HG03108 (cell line): Measurements from ENCODE around the gene MAPT.
A peak's percentile ranks its signal among the peaks of the same experiment; 100 is the strongest.

Experiments
- ATAC-seq: cut with Tn5 transposase; IDR thresholded peaks from one replicate; pipeline ENCODE4 v1.9.1; 2021; ENCODE audit warnings: moderate library complexity; ENCODE audit not compliant: unreplicated experiment

Gene MAPT

GRCh38 chr17:45894022-45894784 lies at the start of gene MAPT:
TSS of gene MAPT (plus strand) at chr17:45894554. CDS start at chr17:45962338, 67,784 bp downstream.
- peak; percentile 83 for ATAC-seq

DNA sequence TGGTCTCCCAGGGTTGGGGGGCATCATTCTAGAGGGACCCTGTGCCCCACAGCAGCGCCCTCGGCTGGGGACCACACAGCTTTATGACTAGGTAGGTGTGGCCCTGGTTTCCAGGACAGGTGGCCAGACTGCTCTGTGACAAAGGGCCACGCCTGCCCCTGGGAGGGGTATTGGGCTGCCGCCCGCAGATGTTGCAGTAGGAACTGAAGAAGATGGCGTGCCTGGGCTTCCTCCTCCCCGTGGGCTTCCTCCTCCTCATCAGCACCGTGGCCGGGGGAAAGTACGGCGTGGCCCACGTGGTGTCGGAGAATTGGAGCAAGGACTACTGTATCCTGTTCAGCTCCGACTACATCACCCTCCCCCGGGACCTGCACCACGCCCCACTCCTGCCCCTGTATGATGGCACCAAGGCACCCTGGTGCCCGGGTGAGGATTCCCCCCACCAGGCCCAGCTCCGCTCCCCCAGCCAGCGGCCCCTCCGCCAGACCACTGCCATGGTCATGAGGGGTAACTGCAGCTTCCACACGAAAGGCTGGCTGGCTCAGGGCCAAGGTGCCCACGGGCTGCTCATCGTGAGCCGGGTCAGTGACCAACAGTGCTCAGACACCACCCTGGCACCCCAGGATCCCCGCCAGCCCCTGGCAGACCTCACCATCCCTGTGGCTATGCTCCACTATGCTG lies 49.5 kb upstream of the MAPT start, which contains the start of gene SPPL2C:
SPPL2C (plus strand) TSS at position 187 of the 681 bp plus-strand sequence; CDS start at position 213, 26 bp downstream.
- ATAC-seq, result no peak

DNA sequence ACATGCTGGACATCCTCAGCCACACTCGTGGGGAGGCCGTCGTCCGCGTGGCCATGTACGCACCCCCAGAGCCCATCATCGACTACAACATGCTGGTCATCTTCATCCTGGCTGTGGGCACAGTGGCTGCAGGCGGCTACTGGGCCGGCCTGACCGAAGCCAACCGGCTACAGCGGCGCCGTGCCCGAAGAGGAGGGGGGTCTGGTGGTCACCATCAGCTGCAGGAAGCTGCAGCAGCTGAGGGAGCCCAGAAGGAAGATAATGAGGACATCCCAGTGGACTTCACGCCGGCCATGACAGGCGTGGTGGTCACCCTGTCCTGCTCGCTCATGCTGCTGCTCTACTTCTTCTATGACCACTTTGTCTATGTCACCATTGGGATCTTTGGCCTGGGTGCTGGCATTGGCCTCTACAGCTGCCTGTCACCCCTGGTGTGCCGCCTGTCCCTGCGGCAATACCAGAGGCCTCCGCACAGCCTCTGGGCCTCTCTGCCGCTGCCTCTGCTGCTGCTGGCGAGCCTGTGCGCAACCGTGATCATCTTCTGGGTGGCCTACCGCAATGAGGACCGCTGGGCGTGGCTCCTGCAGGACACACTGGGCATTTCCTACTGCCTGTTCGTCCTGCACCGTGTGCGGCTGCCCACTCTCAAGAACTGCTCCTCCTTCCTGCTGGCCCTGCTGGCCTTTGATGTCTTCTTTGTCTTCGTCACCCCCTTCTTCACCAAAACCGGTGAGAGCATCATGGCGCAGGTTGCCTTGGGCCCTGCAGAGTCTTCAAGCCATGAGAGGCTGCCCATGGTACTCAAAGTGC lies 48.8 kb upstream of the MAPT start:
- no peak for ATAC-seq

DNA sequence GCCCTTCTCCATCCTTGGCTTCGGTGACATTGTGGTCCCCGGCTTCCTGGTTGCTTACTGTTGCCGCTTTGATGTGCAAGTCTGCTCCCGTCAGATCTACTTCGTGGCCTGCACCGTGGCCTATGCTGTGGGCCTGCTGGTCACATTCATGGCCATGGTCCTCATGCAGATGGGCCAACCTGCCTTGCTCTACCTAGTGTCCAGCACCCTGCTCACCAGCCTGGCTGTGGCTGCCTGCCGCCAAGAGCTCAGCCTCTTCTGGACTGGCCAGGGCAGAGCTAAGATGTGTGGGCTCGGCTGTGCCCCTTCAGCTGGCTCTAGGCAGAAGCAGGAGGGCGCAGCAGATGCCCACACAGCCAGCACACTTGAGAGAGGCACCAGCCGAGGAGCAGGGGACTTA lies 48.1 kb upstream of the MAPT start:
- no peak for ATAC-seq

DNA sequence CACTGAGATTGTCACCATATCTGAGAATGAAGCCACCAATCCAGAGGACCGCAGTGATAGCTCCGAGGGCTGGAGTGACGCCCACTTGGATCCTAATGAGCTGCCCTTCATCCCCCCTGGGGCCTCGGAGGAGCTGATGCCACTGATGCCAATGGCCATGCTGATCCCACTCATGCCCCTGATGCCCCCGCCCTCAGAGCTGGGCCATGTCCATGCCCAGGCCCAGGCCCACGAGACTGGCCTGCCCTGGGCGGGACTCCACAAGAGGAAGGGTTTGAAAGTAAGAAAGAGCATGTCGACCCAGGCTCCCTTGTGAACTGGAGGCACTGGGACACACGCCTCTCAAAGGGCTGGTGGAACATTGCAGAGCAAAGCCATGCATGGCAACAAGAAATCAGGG lies 47.7 kb upstream of the MAPT start:
- ATAC-seq, result no peak

- no peak for ATAC-seq
These were observed 47.3 kb upstream of the MAPT start for GRCh38 chr17:45847101-45847500.

- ATAC-seq, result no peak
These were observed 46.6 kb upstream of the MAPT start for GRCh38 chr17:45847747-45848146.

- no peak for ATAC-seq
These were observed 45.9 kb upstream of the MAPT start for GRCh38 chr17:45848405-45848804.

GRCh38 chr17:45848868-45849535 lies 45.4 kb upstream of the MAPT start:
- ATAC-seq, result no peak

DNA sequence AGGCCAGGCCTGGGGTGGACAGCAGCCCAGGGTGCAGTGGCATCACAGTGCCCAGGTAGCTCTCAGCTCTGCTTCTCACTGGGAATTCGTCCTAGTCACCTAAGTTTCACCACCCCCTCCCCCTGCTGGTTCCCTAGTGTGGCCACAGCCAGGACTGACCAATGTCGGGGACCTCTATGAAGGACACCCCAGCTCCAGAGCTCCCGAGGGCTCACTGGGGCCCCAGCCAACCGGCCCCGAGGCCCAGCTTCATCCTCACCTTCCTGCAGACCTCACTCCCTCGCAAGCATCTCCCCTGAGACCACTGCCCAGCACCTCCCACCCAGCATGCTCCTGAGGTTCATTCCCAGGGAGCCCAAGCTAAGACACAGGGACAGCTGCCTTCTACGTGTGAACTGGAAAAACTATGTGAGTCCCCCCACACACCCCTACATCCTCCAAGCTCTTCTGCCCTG lies 44.8 kb upstream of the MAPT start:
- ATAC-seq, result no peak

DNA sequence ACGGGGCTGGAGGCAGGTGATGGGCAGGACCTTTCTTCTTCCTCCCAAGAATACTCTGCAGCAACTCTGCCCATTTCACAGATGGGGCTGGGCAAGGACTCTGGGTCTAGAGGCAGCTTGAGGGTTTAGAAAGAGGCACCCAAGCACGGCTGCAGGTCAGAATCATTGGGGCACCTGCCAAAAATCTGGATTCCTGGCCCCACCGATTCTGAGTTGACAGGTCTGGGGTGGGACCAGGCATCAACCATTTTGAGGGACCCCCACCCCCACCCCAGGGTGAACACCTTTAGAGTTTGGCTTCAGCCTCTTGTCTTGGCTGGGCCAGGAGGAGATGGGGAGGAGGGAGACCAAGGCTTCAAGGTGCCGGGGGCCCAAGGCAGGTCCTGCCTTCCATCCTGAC lies 44.3 kb upstream of the MAPT start:
- ATAC-seq, result no peak

DNA sequence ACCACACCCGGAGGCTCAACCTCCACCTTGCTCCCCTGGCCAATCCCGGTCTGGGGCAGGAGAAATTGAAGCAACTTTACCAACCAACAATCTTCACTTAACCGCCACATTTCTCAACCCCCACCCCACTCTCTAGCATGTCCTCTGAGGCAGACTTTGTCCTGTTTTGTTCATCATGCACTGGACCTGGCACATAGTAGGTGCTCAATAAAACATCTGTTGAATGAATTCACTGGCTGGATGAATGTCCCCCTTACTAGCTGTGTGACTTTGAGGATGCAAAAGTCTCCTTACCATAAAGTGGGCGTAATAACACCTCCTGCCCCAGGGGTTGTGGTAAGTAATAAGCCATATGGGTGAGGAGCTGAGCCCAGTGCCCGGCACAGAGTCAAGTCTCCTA lies 43.9 kb upstream of the MAPT start:
- no peak for ATAC-seq

- ATAC-seq, result no peak
These were observed 43.3 kb upstream of the MAPT start for GRCh38 chr17:45851022-45851421.

DNA sequence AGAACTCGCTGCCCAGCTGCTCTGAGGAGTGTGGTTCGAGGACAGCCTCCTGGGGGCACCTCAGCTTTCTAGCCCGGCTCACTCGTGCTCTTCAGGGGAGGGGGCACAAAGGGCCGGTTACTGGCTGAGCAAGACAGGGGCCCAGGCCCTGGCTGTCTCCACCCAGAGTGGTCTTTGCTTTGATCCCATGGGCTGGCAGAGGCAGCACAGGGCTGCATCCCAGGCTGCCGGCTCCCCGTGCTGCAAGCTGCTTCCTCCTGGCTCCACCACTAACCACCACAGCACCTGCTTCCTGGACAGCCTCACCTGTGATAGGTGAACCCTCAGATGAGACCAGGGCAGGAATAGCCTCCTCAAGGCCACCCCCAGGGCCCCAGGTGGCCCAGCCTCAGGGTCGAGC lies 42.9 kb upstream of the MAPT start:
- no peak for ATAC-seq

DNA sequence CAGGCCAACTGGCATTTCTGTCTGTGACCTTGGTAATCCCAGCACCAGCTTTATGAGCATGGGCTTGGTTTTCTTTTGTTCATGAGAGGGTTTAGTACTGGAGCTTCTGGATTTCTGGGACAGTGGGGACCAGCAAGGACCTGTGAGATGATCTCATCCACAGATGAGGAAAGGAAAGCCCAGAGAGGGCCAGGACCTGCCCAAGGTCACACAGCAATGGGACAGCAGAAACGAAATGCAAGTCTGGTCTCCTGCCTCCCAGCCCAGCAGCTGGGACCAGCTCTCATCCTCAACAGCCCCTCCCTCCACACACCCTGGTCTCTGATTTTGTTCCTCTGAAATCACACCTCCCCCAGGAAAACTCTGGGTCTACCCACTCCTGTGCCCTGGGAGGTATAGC lies 42.5 kb upstream of the MAPT start:
- ATAC-seq, result no peak

DNA sequence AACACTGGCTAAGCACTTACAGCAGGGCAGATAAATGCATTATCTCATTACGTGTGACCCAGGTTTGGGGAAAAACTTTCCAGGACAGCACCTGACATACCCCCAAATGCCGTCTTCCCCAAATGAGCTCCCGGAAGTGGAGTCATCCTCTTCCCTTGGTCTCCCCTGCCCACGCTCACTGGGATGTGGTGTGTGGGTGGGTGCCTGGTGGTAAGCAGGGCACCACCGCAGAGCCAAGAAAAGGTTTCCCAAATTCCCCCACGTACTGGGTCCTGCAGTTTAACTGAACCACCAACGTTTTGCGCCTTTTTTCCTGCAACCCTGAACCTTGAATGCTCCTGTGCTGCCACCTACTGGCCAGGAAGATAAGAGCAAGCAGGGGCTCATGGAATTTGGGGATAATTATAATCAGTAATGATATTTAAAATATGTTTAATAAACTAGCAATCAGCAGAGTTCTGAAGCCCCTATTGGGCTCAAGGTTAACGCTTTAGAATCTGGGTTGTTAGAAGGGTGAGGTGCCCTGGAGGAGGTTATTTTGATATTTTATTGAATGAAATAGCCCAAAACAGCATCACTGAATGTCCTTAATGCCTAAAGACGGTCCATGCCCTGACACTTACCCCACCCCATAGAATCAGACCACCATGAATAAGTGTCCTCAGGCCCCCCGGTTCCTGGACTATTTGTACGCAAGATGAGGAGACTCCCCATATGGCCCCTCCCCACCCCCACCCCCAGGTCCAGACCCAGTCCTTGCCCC lies 41.6 kb upstream of the MAPT start:
- ATAC-seq, result no peak

- no peak for ATAC-seq
These were observed 40.1 kb upstream of the MAPT start for GRCh38 chr17:45854209-45854608.

DNA sequence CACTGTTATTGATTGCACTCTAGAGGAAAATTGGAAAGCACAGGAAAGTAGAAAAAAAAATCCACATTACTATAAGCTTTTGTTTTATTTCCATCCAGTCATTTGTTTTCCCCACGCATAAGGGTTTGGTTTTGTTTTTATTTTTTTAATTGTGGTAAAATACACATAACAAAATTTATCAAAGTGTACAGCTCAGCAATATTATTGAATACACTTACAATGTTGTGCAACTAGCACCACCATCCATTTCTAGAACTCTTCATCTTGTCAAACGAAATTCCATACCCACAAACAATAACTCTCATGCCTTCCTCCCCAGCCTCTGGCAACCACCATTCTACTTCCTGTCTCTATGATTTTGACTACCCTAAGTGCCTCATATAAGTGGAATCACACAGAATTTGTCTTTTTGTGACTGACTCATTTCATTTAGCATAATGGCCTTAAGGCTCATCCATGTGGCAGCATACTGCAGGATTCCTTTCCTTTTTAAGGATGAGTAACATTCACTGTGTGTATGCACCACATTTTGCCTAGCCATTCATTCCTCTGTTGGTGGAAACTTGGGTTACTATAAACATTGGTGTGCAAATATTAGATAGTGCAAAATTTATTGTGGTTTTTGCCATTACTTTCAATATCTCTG lies 38.5 kb upstream of the MAPT start:
- ATAC-seq, result no peak

GRCh38 chr17:45857977-45858708 lies 36.2 kb upstream of the MAPT start:
- ATAC-seq, result no peak
